Colon (tissue), 2 donors: Measurements from ENCODE around the gene UBA1.
A peak's percentile ranks its signal among the peaks of the same experiment; 100 is the strongest.

Experiments used
- FAIRE-seq: peaks from 2 replicates; lab custom pipeline; 2012; peaks lifted over from hg19 to GRCh38; lab: Jason Lieb, UNC
- donor health status: control.
- donor health status: control.

The UBA1 gene

GRCh38 chrX:47193475-47194193 lies at the start of gene UBA1:
Gene UBA1 (plus strand): TSS chrX:47193829. CDS start chrX:47198803, 4,974 bp downstream.
- FAIRE-seq = peak; percentile 97

- FAIRE-seq = no peak
Observed at GRCh38 chrX:47143894-47144625, 49.6 kb upstream of the UBA1 start.

GRCh38 chrX:47144626-47145394 lies 48.8 kb upstream of the UBA1 start, which contains the start of the genes NDUFB11 and RBM10:
Gene NDUFB11 (minus strand): TSS chrX:47144702. CDS start chrX:47144679, 23 bp downstream.
Gene RBM10 (plus strand): TSS chrX:47145221. CDS start chrX:47147482, 2,261 bp downstream.
- FAIRE-seq = peak; percentile 18

- no peak for FAIRE-seq
Observed at GRCh38 chrX:47145395-47146120, 48.1 kb upstream of the UBA1 start.

- no peak for FAIRE-seq
Observed at GRCh38 chrX:47146121-47146935, 47.3 kb upstream of the UBA1 start.

GRCh38 chrX:47146936-47147859 lies 46.4 kb upstream of the UBA1 start:
- no peak for FAIRE-seq

GRCh38 chrX:47148946-47149345 lies 44.7 kb upstream of the UBA1 start:
- FAIRE-seq = no peak

GRCh38 chrX:47151435-47151834 lies 42.2 kb upstream of the UBA1 start:
- no peak for FAIRE-seq

GRCh38 chrX:47156611-47157520 lies 36.8 kb upstream of the UBA1 start:
- no peak for FAIRE-seq

- FAIRE-seq = no peak
Observed at GRCh38 chrX:47158131-47158530, 35.5 kb upstream of the UBA1 start.

- no peak for FAIRE-seq
Observed at GRCh38 chrX:47158781-47159180, 34.8 kb upstream of the UBA1 start.

GRCh38 chrX:47160781-47161180 lies 32.8 kb upstream of the UBA1 start:
- FAIRE-seq = no peak

GRCh38 chrX:47162927-47163583 lies 30.6 kb upstream of the UBA1 start:
- no peak for FAIRE-seq

GRCh38 chrX:47164420-47164819 lies 29.2 kb upstream of the UBA1 start:
- FAIRE-seq = no peak

- FAIRE-seq = no peak
Observed at GRCh38 chrX:47166126-47166525, 27.5 kb upstream of the UBA1 start.

- no peak for FAIRE-seq
Observed at GRCh38 chrX:47168495-47169073, 25.0 kb upstream of the UBA1 start.

GRCh38 chrX:47169273-47169672 lies 24.4 kb upstream of the UBA1 start:
- no peak for FAIRE-seq
